K562 (cell line): Measurements from ENCODE around the gene GRAMD2B. TPM values are rescaled to one million over a fixed set of nuclear protein-coding genes. Genes with fewer than 3 reads are reported as not detected.

ENCODE experiments used
- ATAC-seq: fragments of 200-7000 bp; cut with Tn5 transposase; 3 replicates; pipeline ENCODE4 v1.9.1; 2020; ENCODE audit warnings: moderate library complexity
- BruUV-seq: library from RNA; stranded (reverse); fragments of 400-500 nt; replicated peaks from 2 replicates; lab custom pipeline; 2021; lab: Mats Ljungman, UMichigan
- CTCF ChIA-PET: fragments of 300-600 bp; formaldehyde crosslinking; extraction: SDS; loops from one replicate; lab custom pipeline; 2021; ENCODE audit warnings: low intra/inter-chr PET ratio; lab: Yijun Ruan, JAX
- POLR2A ChIA-PET: fragments of 300-600, 350-650 bp; sonication (Branson Sonifier 250); formaldehyde crosslinking; extraction: SDS; loops from one replicate; lab custom pipeline; 2021; ENCODE audit warnings: antibody characterized with exemption, inconsistent platforms; lab: Yijun Ruan, JAX
- DNase-seq, 4 experiments: peaks; one replicate each; pipeline versions ENCODE4 v3.0.0 to v3.0.0-alpha.2; 2011 to 2018; ENCODE audit warnings: low spot score in 3 of 4, mixed read lengths in 3 of 4; ENCODE audit errors: extremely low read depth in 1 of 4
- FAIRE-seq: peaks from 2 replicates; lab custom pipeline; 2011; peaks lifted over from hg19 to GRCh38; lab: Jason Lieb, UNC
- H2AFZ ChIP-seq: 2 replicates; pipeline ENCODE4 v1.6.0; 2011; ENCODE audit warnings: low read depth, low read length, control low read depth, inconsistent platforms
- H3K27ac ChIP-seq: fragments of 200-600 bp; 3 replicates; pipeline ENCODE4 v1.8.0; 2011; ENCODE audit warnings: low read depth, mild to moderate bottlenecking, control low read depth, inconsistent platforms, low read length, moderate library complexity, mixed read lengths; ENCODE audit errors: extremely low read depth
- H3K27me3 ChIP-seq, 2 experiments: fragments of 300-600 bp in 1 of 2; 2 replicates in 1 of 2; 3 replicates in 1 of 2; pipeline versions ENCODE4 v1.6.0 to v1.8.0; 2011; ENCODE audit warnings: inconsistent platforms in 2 of 2, low read length in 2 of 2, mild to moderate bottlenecking in 1 of 2, mixed read lengths in 1 of 2, moderate library complexity in 1 of 2; ENCODE audit not compliant: control insufficient read depth in 2 of 2, insufficient read depth in 2 of 2
- H3K36me3 ChIP-seq: fragments of 300-600 bp; 3 replicates; pipeline ENCODE4 v1.8.0; 2011; ENCODE audit warnings: mild to moderate bottlenecking, low read length, inconsistent platforms; ENCODE audit not compliant: control insufficient read depth, insufficient read depth
- H3K4me1 ChIP-seq, 2 experiments: fragments of 200-600 bp in 1 of 2; replicated peaks in 1 of 2; 2 replicates in 1 of 2; 3 replicates in 1 of 2; pipeline versions ENCODE4 v1.5.1 to v1.8.0; 2011; ENCODE audit warnings: inconsistent platforms in 2 of 2, low read length in 2 of 2, mild to moderate bottlenecking in 1 of 2, mixed read lengths in 1 of 2, moderate library complexity in 1 of 2; ENCODE audit not compliant: control insufficient read depth in 2 of 2, insufficient read depth in 2 of 2
- H3K4me2 ChIP-seq: 2 replicates; pipeline ENCODE4 v1.6.1; 2011; ENCODE audit warnings: low read length, control low read depth, inconsistent platforms, mixed read lengths; ENCODE audit not compliant: insufficient read depth
- H3K4me3 ChIP-seq: fragments of 200-600 bp; sonication (generic), shearing (Covaris generic); 2 replicates; pipeline ENCODE4 v1.5.1; 2016; ENCODE audit warnings: control low read depth, inconsistent platforms
- H3K79me2 ChIP-seq: fragments of 200-600 bp; 3 replicates; pipeline ENCODE4 v1.8.0; 2011; ENCODE audit warnings: low read length, inconsistent platforms; ENCODE audit not compliant: control insufficient read depth, insufficient read depth
- H3K9ac ChIP-seq, 2 experiments: 2 replicates each; pipeline versions ENCODE4 v1.6.0 to v1.6.1; 2011; ENCODE audit warnings: low read depth in 2 of 2, low read length in 2 of 2, control low read depth in 1 of 2, inconsistent platforms in 1 of 2, mild to moderate bottlenecking in 1 of 2, mixed read lengths in 1 of 2; ENCODE audit not compliant: insufficient read depth in 1 of 2
- H3K9me1 ChIP-seq: one replicate; pipeline ENCODE4 v1.6.0; 2011; ENCODE audit warnings: inconsistent platforms, mild to moderate bottlenecking, low read length, moderate library complexity; ENCODE audit not compliant: control insufficient read depth, insufficient read depth
- H3K9me3 ChIP-seq: replicated peaks from 2 replicates; pipeline ENCODE4 v1.5.1; 2011; ENCODE audit warnings: low read depth, low read length, inconsistent platforms; ENCODE audit not compliant: control insufficient read depth, insufficient read depth
- H4K20me1 ChIP-seq: replicated peaks from 2 replicates; pipeline ENCODE4 v1.6.1; 2011; ENCODE audit warnings: low read length, inconsistent platforms, mixed read lengths; ENCODE audit not compliant: control insufficient read depth, insufficient read depth
- BMI1 ChIP-seq: fragments of 150-350 bp; IDR thresholded peaks from 2 replicates; pipeline ENCODE4 v1.6.1; 2014; ENCODE audit warnings: low read length
- BRD9 ChIP-seq: fragments of 450-650 bp; IDR thresholded peaks from 2 replicates; pipeline ENCODE4 v1.6.1; 2018; ENCODE audit warnings: low read depth; ENCODE audit not compliant: partially characterized antibody
- BRF1 ChIP-seq: IDR thresholded peaks from 3 replicates; pipeline ENCODE4 v1.6.1; 2011; ENCODE audit warnings: borderline replicate concordance, mild to moderate bottlenecking; ENCODE audit not compliant: insufficient read length; ENCODE audit errors: extremely low read depth
- CREM ChIP-seq: IDR thresholded peaks from 2 replicates; pipeline ENCODE4 v1.6.1; 2014; ENCODE audit warnings: antibody characterized with exemption, low read depth
- KLF10 ChIP-seq: fragments of 250-450 bp; sonication (Bioruptor Pico); IDR thresholded peaks from 2 replicates; pipeline ENCODE4 v1.6.1; 2021; ENCODE audit warnings: matching md5 sums
- NUFIP1 ChIP-seq: fragments of 450-650 bp; IDR thresholded peaks from 2 replicates; pipeline ENCODE4 v1.6.1; 2018; ENCODE audit not compliant: partially characterized antibody
- PCBP1 ChIP-seq: fragments of 200-400 bp; formaldehyde crosslinking; IDR thresholded peaks from 2 replicates; pipeline ENCODE4 v1.6.1; 2018; ENCODE audit warnings: mild to moderate bottlenecking, low read depth, low read length; ENCODE audit not compliant: poor library complexity, severe bottlenecking
- POLR2H ChIP-seq: IDR thresholded peaks from 2 replicates; pipeline ENCODE4 v1.6.1; 2016; ENCODE audit warnings: missing genetic modification characterization, low read depth, mild to moderate bottlenecking, control low read depth, missing compliant biosample characterization, moderate library complexity
- RFX7 ChIP-seq: fragments of 250-450 bp; sonication (Bioruptor Pico); IDR thresholded peaks from 2 replicates; pipeline ENCODE4 v1.5.1; 2021; ENCODE audit warnings: mild to moderate bottlenecking
- SMARCE1 ChIP-seq: fragments of 450-650 bp; IDR thresholded peaks from 2 replicates; pipeline ENCODE4 v1.7.1; 2016; ENCODE audit warnings: mild to moderate bottlenecking
- SRSF3 ChIP-seq: fragments of 200-400 bp; formaldehyde crosslinking; IDR thresholded peaks from 2 replicates; pipeline ENCODE4 v1.6.1; 2016; ENCODE audit warnings: mild to moderate bottlenecking, low read length, moderate library complexity; ENCODE audit not compliant: insufficient read depth
- VEZF1 ChIP-seq: fragments of 200-800 bp; sonication (Bioruptor generic); IDR thresholded peaks from 2 replicates; pipeline ENCODE4 v1.6.1; 2017; ENCODE audit warnings: missing genetic modification characterization, missing compliant biosample characterization
- ZNF407 ChIP-seq: fragments of 450-650 bp; IDR thresholded peaks from 2 replicates; pipeline ENCODE4 v1.6.1; 2016; ENCODE audit warnings: low read depth
- ZNF699 ChIP-seq: fragments of 250-450 bp; sonication (Bioruptor Pico); IDR thresholded peaks from 2 replicates; pipeline ENCODE4 v1.8.0; 2021; ENCODE audit warnings: mild to moderate bottlenecking, moderate library complexity; ENCODE audit not compliant: insufficient replicate concordance
- ZNF764 ChIP-seq: fragments of 250-450 bp; sonication (Bioruptor Pico); IDR thresholded peaks from 2 replicates; pipeline ENCODE4 v1.4.0; 2020; ENCODE audit warnings: low read depth, mild to moderate bottlenecking, moderate library complexity
- ZNF780A ChIP-seq: fragments of 250-450 bp; sonication (Bioruptor Pico); IDR thresholded peaks from 2 replicates; pipeline ENCODE4 v1.5.0; 2021; ENCODE audit warnings: mild to moderate bottlenecking
- WGBS: fragments of 100-300 bp; shearing (Covaris generic); methylation state at CpG from one replicate; pipeline ENCODE4 v1.1.6; 2016; ENCODE audit warnings: low coverage, mixed read lengths; ENCODE audit not compliant: insufficient coverage; ENCODE audit errors: missing lambda C conversion rate; 5-methylcytosine and 5-hydroxymethylcytosine counted together
- in situ Hi-C: fragments of 300-500 bp; cut with MboI; formaldehyde crosslinking; loops from 4 replicates; pipeline ENCODE4 v1.15.0; 2018; ENCODE audit warnings: inconsistent platforms, mixed read lengths
- intact Hi-C: fragments of 100-400 bp; cut with micrococcal nuclease; formaldehyde crosslinking; loops from 2 replicates; pipeline ENCODE4 v1.14.2; 2022
- polyA plus RNA-seq, 8 experiments: library from polyadenylated mRNA; depleted of rRNA in 4 of 8; stranded (reverse) in 5 of 8; unstranded in 3 of 8; fragments of >200 nt; fragmentation: Nextera tagmentation in 2 of 8; fragmentation: Illumina TruSeq in 1 of 8; extraction: Ambion mirVana in 2 of 8; extraction: Trizol in 1 of 8; gene quantifications; 2 replicates each; pipeline versions ENCODE4 v1.2.1 to v1.2.3, GENCODE V29; 2011 to 2014; ENCODE audit warnings: inconsistent platforms in 1 of 8, missing spikeins in 1 of 8
- total RNA-seq, 7 experiments: library from RNA; depleted of rRNA in 6 of 7; stranded (reverse); fragments of >200 nt in 6 of 7; fragmentation: Illumina TruSeq in 2 of 7; extraction: Trizol in 2 of 7; gene quantifications; 2 replicates each; pipeline versions ENCODE4 v1.2.1 to v1.2.3, GENCODE V29; 2011 to 2021; ENCODE audit warnings: low replicate concordance in 1 of 7

The GRAMD2B gene
- total and polyA plus RNA-seq, 9 of the 15 experiments (the other 6 are each of a cell fraction or from before 2014, with no cell fraction given) = 0.32 to 4.2 (median 1.4) TPM

- intact Hi-C loops (no loop called here), in situ Hi-C loops (no loop called here)
- H3K36me3 ChIP-seq = no peaks in the 10 kb centered on the region
- H3K27ac ChIP-seq = no peak overlapping the region
- 0% methylated on average over 3 of the region's 3 CpGs for WGBS
- H2AFZ ChIP-seq = no peak overlapping the region
- H3K4me3 ChIP-seq = no peak overlapping the region
- BruUV-seq = no TSS peak
- H3K9ac ChIP-seq = no peak overlapping the region
- ATAC-seq (no peak), FAIRE-seq (no peak), DNase-seq (no peak)
- H3K4me1 ChIP-seq = no peaks in the 10 kb centered on the region
- H3K9me3 ChIP-seq = no peaks in the 10 kb centered on the region
- H3K9me1 ChIP-seq = no peaks in the 10 kb centered on the region
- H3K4me2 ChIP-seq = no peak overlapping the region
- no peaks in the 10 kb centered on the region for H3K27me3 ChIP-seq
- no peaks in the 10 kb centered on the region for H3K79me2 ChIP-seq
- ChIA-PET POLR2A (no interaction called here), CTCF (no interaction called here)
- no peaks in the 10 kb centered on the region for H4K20me1 ChIP-seq
- no peak for TF ChIP-seq SMARCE1
- TF ChIP-seq ZNF699 = no peak
- TF ChIP-seq ZNF764 (CRISPR knock-in tag) = no peak
- no peak for TF ChIP-seq RFX7
- TF ChIP-seq ZNF407 = no peak
- no peak for TF ChIP-seq BRF1
- no peak for TF ChIP-seq ZNF780A (CRISPR knock-in tag)
- TF ChIP-seq PCBP1 = no peak
- no peak for TF ChIP-seq SRSF3
- no peak for TF ChIP-seq POLR2H (tag)
- no peak for TF ChIP-seq NUFIP1
- TF ChIP-seq BMI1 = no peak
- no peak for TF ChIP-seq BRD9
- no peak for TF ChIP-seq VEZF1
- TF ChIP-seq KLF10 (CRISPR knock-in tag) = no peak
- no peak for TF ChIP-seq CREM
These were observed 39.4 kb upstream of the GRAMD2B start for GRCh38 chr5:126383776-126384175.
